ENCODE data around the gene IRF4.

Gene IRF4

GRCh38 chr6:378090-378957 is 13.2 kb upstream of the IRF4 start:
- no peak overlapping the region for H3K4me3 ChIP-seq (ENCODE audit: low read depth, low read length)
- no peak for DNase-seq (ENCODE audit: low read depth, low spot score)
- no peak for TF ChIP-seq CTCF (IDR thresholded peaks at IDR 0.05; ENCODE audit: low read depth, low read length)
- in situ Hi-C loops (cut with HindIII; ENCODE audit: low sequenced_read_pairs): no loop called here

GRCh38 chr6:378958-379409 is 12.6 kb upstream of the IRF4 start:
- in situ Hi-C loops (cut with HindIII; ENCODE audit: low sequenced_read_pairs): no loop called here
- no peak overlapping the region for H3K4me3 ChIP-seq (ENCODE audit: low read depth, low read length)
- TF ChIP-seq CTCF (IDR thresholded peaks at IDR 0.05; ENCODE audit: low read depth, low read length): no peak
- no peak for DNase-seq (ENCODE audit: low read depth, low spot score)

GRCh38 chr6:379410-380181 is 12.0 kb upstream of the IRF4 start:
- DNase-seq (ENCODE audit: low read depth, low spot score): no peak
- in situ Hi-C loops (cut with HindIII; ENCODE audit: low sequenced_read_pairs): no loop called here
- no peak overlapping the region for H3K4me3 ChIP-seq (ENCODE audit: low read depth, low read length)
- TF ChIP-seq CTCF (IDR thresholded peaks at IDR 0.05; ENCODE audit: low read depth, low read length): no peak

GRCh38 chr6:380234-381218 is 11.0 kb upstream of the IRF4 start:
- no peak overlapping the region for H3K4me3 ChIP-seq (ENCODE audit: low read depth, low read length)
- in situ Hi-C loops (cut with HindIII; ENCODE audit: low sequenced_read_pairs): no loop called here
- no peak for TF ChIP-seq CTCF (IDR thresholded peaks at IDR 0.05; ENCODE audit: low read depth, low read length)

GRCh38 chr6:381742-382461 is 9.7 kb upstream of the IRF4 start:
- H3K4me3 ChIP-seq (ENCODE audit: low read depth, low read length): no peak overlapping the region
- DNase-seq (ENCODE audit: low read depth, low spot score): no peak
- in situ Hi-C loops (cut with HindIII; ENCODE audit: low sequenced_read_pairs): no loop called here
- TF ChIP-seq CTCF (IDR thresholded peaks at IDR 0.05; ENCODE audit: low read depth, low read length): no peak

More at GRCh38 chr6:380234-381218, 11.0 kb upstream of the IRF4 start:
- DNase-seq (ENCODE audit: low read depth, low spot score): no peak

Data from astrocyte of the spinal cord (primary cell).